Measurements from ENCODE around the gene NFATC2. TPM values are rescaled to one million over a fixed set of nuclear protein-coding genes. Genes with fewer than 3 reads are reported as not detected.

The NFATC2 gene
- total RNA-seq, 2 donors from 2014 or later = 4.3 to 8.4 TPM

GRCh38 chr20:51341581-51341980 lies 200.9 kb downstream of the NFATC2 start:
- Histone ChIP-seq H3K27ac (no peak overlapping the region), H3K4me1 (replicated peaks) (no peaks in the 10 kb centered on the region), H3K4me3 (no peak overlapping the region), H3K27me3 (replicated peaks; ENCODE audit: insufficient read depth) (no peaks in the 10 kb centered on the region), H3K36me3 (no peaks in the 10 kb centered on the region), H3K9me3 (no peaks in the 10 kb centered on the region)
- intact Hi-C loops (cut with DNase I) = no loop called here
- 62% methylated on average over 3 of the region's 3 CpGs for WGBS
- DNase-seq (ENCODE audit: low spot score) = no peak
- TF ChIP-seq POLR2AphosphoS5 (IDR thresholded peaks at IDR 0.05) = no peak

- Histone ChIP-seq H3K9me3 (no peaks in the 10 kb centered on the region), H3K4me3 (no peak overlapping the region), H3K4me1 (replicated peaks) (no peaks in the 10 kb centered on the region), H3K36me3 (no peaks in the 10 kb centered on the region), H3K27me3 (replicated peaks; ENCODE audit: insufficient read depth) (no peaks in the 10 kb centered on the region), H3K27ac (no peak overlapping the region)
- TF ChIP-seq POLR2AphosphoS5 (IDR thresholded peaks at IDR 0.05) (no peak), POLR2A (IDR thresholded peaks at IDR 0.05) (no peak), CTCF (IDR thresholded peaks at IDR 0.05) (no peak)
- intact Hi-C loops (cut with DNase I) = no loop called here
- no peak for DNase-seq (ENCODE audit: low spot score)
Observed at GRCh38 chr20:51340451-51340840, 202.1 kb downstream of the NFATC2 start.

- intact Hi-C loops (cut with DNase I) = no loop called here
- 33% methylated on average over 2 of the region's 2 CpGs for WGBS
- no peak for TF ChIP-seq POLR2A (IDR thresholded peaks at IDR 0.05)
- TF ChIP-seq CTCF (IDR thresholded peaks at IDR 0.05) = no peak
- TF ChIP-seq POLR2AphosphoS5 (IDR thresholded peaks at IDR 0.05) = no peak
- DNase-seq (ENCODE audit: low spot score) = no peak
- Histone ChIP-seq H3K4me3 (no peak overlapping the region), H3K4me1 (replicated peaks) (no peaks in the 10 kb centered on the region), H3K9me3 (no peaks in the 10 kb centered on the region), H3K27ac (no peak overlapping the region), H3K27me3 (replicated peaks; ENCODE audit: insufficient read depth) (no peaks in the 10 kb centered on the region), H3K36me3 (no peaks in the 10 kb centered on the region)
Observed at GRCh38 chr20:51339721-51340450, 202.6 kb downstream of the NFATC2 start.

- Histone ChIP-seq H3K9me3 (no peaks in the 10 kb centered on the region), H3K4me3 (no peak overlapping the region), H3K27me3 (replicated peaks; ENCODE audit: insufficient read depth) (no peaks in the 10 kb centered on the region), H3K36me3 (no peaks in the 10 kb centered on the region), H3K4me1 (replicated peaks) (no peaks in the 10 kb centered on the region), H3K27ac (no peak overlapping the region)
- DNase-seq (ENCODE audit: low spot score) = no peak
- no peak for TF ChIP-seq POLR2A (IDR thresholded peaks at IDR 0.05)
- TF ChIP-seq CTCF (IDR thresholded peaks at IDR 0.05) = no peak
- no peak for TF ChIP-seq POLR2AphosphoS5 (IDR thresholded peaks at IDR 0.05)
- intact Hi-C loops (cut with DNase I) = no loop called here
- 85% methylated on average over 5 of the region's 5 CpGs for WGBS
Observed at GRCh38 chr20:51338692-51339440, 203.7 kb downstream of the NFATC2 start.

GRCh38 chr20:51337126-51337805 lies 205.3 kb downstream of the NFATC2 start:
- no peaks in the 10 kb centered on the region for H3K4me1 ChIP-seq (replicated peaks)
- no peak overlapping the region for H3K27ac ChIP-seq
- H3K36me3 ChIP-seq = no peaks in the 10 kb centered on the region
- H3K27me3 ChIP-seq (replicated peaks; ENCODE audit: insufficient read depth) = no peaks in the 10 kb centered on the region
- WGBS = 88% methylated on average over 3 of the region's 3 CpGs
- intact Hi-C loops (cut with DNase I) = no loop called here
- no peak for TF ChIP-seq POLR2AphosphoS5 (IDR thresholded peaks at IDR 0.05)
- TF ChIP-seq POLR2A (IDR thresholded peaks at IDR 0.05) = no peak
- no peak for TF ChIP-seq CTCF (IDR thresholded peaks at IDR 0.05)
- H3K9me3 ChIP-seq = no peaks in the 10 kb centered on the region
- no peak overlapping the region for H3K4me3 ChIP-seq
- no peak for DNase-seq (ENCODE audit: low spot score)
